Stimulated activated CD4-positive, alpha-beta T cell treated with anti-CD3 and anti-CD28 coated beads, Interleukin-1b, Interleukin-23, amount 100 ng/mL, for 4 hours (primary cell): ENCODE measurements around the gene TLX2.

Experiments used
- DNase-seq, 2 donors: peaks; one replicate each; pipeline ENCODE4 v3.0.0-alpha.2; 2020; ENCODE audit warnings: low read depth in 2 of 2

The TLX2 gene

DNA sequence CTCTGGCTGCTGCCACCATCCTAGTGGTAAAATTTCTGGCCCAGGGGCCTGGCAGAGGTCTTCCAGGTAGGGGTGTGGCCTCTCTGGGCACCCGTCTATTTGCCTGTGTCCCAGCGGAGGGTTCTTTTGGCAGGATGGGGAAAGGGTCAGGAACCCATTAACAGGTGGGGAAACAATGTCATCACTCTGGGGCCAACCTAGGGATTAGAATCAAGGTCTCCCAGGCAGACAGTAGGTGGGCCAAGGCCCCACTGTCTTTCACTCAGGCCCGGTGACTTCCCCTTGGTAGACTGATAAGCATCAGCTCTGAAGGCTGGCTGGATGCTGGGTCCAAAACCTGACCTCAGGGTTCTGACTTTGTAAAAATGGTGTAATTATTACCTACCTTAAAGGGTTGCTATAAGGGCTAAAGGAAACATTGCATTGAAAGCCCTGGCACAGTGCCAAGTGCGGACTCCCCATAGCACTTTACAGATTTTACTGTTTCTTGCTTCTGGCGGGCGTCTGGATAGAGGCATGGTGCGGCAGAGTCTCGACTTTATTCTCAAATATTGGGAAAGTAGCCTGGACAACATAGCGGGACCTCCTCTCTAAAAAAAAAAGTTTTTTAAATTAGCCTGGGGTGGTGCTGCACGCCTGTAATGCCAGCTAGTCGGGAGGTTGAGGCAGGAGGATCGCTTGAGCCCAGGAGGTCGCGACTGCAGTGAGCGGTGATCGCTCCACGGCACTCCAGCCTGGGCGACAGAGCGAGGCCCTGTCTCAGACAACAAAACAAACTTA lies 17.1 kb upstream of the TLX2 start:
- no peak for DNase-seq

DNA sequence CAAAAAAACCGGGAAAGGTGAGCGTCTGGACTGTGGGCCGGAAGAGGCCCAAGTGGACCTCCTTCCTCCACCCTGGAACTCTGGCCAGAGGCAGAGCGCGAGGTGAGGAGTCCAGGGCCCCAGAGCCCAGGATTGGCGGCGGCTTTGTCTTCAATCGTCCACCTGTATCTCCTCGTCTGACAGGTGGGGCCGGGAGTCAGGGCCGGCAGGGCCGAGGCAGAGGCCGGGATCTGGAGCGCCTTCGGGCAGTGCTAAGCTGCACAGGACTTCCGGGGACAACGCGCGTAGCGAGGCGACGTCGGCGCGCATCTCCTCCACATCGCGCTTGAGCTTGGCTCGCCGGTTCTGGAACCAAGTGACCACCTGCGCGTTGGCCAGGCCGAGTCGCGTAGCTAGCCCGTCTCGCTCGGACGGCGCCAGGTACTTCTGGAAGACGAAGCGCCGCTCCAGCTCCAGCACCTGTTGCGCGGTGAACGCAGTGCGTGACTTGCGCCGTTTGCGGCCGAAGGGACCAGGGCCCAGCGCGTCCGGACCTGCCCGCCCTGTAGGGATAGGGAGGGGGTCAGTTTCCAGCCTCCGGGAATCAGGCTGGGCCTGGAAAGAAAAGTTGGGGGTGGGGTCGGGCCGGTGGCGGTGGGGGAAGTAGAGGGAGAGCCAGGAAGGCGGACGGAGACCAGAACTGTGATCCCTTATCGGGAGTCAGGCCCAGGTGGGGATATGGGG lies 16.3 kb upstream of the TLX2 start:
- no peak for DNase-seq

DNA sequence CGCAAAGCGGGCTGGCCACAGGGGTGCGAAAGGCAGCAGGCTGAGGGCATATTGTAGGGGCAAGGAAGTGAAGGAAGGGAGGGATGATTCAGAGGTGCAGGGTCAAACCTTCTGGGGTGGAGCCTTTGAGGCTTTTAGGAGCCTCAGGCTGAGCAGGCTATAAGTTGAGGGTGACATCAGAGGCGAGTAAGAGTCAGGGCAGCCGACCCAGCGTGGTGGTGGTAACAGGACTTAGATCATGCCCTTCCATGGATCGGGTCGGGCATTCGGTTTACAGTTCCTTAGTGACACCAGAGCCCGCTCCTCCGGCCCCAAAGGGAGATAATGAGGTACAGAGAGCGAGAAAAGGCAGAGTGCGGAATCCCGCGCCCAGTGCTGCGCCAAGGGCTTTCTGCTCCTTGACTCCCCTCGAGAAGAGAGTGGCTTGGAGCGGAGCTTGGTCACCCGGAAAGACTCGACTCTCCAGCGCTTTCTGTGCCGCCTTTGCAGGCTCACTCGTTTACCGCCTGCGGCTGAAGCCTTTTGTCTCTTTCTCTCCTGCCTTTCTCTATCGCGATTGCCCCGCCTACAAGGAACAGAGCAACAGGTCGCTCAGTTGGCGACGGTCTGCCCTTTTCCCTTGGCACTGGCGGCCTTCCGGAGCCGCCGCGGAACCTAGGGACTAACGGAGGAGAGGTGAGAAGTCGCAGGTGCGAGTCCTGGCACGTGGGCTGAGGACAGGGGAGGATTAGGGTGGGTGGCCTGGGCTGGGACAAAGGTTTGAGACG lies 15.6 kb upstream of the TLX2 start:
- DNase-seq = no peak

DNA sequence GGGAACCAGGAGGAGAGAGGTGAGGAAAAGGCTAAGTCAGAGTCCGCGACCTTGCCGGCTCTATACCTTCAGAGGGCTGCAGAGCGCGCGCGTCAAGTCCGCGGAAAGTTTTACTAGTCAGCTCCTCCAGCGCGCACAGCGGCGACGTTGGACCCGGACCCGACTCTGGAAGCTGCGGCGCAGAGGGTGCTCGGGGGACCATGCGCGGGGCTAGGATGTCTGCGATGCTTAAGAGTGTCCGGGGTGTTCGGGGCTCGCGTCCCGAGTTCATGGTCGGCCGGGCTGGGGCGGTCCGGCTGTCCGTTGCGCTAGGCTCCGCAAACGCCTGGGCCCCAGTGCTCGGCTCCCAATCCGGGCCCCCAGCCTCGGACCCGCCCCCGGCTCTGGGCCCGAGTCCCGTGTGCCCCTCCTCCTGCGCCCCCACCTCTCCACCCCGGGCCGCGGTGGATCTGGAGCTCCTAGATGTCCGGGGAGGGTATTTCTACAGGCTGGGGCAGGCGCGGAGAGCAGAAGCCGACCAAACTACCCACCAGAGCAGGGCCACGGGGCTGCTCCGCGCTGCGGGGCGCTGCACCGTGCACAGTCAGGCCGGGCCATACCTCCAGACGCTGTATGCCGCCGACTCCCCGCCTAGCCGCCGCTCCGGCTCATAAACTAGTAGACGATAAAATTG lies 14.8 kb upstream of the TLX2 start, which contains the start of gene LBX2:
Gene LBX2, minus strand, starts transcription at position 337 of the 673 bp plus-strand sequence. Its CDS starts 66 bp downstream, at position 271.
- peak in 1 of 2 donors; percentile 36 for DNase-seq

DNA sequence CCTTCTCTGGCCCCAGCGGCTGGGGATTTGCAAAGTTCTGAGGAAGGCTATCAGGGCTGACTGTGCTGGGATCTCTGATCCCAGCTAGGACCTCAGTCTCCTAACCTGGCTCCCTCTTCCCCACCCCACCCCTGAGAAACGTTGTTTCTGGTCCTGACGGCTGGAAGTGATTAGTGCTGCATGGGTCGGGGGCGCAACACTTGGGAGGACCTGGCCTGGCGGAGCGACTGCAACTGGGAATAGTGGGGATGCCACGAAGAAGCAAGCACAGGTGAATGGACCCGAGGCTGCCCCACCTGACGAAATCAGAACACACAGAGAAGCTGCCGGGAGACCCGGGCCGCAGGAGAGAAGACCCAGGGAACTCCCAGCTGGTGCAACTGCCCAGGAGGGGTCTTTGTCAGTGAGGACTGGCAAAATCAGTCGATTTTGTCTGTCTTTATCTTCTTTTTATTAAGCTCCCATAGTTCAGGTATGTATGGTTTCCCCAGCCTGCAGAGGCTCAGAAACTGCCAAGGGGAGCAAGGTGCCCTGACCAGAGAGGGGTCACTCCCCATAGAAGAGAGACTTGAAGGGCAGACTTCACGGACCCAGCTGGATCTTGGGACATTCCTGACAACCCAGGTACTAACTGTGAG lies 14.2 kb upstream of the TLX2 start:
- no peak for DNase-seq

DNA sequence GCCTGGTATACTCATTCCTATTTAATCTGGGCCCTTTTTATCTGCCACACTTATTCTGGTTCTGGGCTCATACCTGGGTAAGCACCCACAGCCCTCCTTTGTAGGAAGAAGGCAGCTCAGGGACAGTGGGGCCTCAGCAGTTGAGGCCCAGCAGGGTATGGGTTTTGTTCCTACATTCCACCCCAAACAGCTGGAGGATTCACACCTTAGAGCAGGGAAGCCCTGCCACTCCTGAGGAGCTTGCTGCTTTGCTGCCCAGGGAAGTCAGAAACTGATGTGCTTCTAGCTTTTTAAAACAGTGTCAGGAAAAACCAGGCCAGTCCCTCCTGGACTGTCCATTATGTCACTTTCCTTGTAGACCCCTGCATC lies 13.7 kb upstream of the TLX2 start:
- no peak for DNase-seq

DNA sequence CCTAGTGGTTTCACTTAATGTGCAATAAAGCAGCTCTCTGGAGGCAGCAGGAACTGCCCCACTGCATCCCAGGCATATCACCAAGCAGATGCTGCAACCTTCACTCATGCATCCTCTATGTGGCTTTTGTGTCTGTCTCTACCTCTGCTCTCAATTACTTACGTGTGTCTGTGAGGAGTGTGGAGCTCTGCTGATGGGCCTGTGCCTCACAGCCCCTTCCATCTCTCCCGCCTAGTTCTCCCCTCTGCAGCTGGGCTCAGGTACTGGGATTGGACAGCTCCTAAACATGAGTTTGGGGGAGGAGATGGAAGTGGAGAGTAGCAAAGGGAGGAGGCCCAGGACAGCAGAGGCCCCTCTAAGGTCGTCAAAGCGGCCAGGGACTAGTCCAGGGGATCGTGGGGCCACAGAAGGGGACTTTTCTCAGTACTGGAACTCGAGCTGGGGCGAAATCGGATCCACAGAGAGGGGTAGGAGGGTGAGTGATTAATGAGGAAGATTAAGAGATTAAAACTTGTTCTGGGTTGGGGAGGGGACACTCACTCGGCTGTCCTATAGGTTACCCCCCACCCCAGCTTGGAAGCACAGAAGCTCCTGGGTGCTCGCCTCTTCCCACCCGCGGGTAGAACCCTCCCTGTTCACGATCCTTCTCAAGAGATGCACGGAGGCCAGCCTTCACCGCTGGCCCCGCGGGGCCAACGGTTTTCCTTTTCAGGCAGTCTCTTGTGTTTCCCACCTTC lies 12.7 kb upstream of the TLX2 start:
- DNase-seq = no peak

DNA sequence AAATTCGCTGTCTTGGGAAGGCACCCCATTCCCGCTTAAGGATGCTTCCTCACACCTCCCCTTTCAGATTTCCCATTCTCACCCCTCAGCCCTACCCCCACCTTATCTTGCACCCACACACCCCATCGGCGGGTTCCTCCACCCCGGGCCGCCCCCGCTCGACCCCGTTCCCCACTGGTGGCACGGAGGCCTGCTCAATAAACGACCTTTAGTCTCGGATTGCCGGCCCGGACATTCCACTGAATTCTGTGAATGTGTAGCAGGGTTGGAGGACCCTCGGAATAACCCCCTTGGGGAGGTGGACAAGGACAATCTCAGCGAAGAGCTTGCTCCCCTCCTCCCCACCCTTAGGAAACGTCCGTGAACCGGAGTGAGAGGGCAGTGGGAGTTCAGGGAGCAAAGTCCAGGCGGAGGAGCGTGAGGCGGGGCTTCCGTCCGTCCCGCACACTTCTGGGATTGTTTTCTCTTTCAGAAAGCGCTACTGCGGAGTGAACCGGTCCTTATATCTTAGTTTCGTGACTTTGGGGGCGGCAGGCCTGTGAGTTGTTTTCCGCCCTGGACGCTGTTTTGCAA lies 12.0 kb upstream of the TLX2 start:
- no peak for DNase-seq

DNA sequence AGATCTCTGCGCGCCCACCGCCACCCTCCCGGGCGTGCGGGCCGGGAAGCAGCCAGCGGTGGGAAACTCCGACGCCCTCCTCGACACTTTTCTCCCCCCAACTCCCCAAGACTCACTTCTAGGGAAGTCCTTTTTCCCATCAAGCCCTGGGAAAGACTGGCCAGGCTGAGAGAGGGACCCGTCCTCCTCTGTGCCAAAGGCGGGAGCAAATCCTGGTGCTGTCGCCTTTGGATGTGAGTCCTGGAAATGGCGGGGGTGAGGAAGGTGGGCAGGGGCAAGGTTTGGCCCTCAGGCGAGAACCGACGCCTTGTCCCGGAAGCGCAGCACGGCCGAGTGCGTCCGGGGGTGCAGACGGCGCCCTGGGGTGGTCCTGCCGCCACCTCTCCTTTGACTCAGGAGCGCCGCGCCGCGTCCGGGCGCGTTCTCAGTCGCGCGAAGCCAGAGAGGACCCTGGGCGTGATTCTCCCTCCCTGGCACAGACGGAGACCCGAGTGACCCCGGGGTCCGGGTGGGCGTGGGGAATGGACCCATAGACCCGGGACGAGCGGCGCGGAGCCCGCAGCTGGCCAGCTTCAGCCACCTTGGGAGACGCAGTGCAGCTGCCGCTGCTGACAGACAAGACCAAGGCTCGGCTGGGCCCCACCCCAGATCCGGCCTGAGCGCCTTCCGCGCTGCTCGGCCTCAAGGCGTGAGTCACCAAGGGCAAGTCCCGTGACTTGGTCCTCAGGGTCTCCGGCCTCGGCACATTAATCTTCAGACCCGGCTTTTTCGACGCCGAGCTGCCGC lies 11.3 kb upstream of the TLX2 start:
- no peak for DNase-seq

DNA sequence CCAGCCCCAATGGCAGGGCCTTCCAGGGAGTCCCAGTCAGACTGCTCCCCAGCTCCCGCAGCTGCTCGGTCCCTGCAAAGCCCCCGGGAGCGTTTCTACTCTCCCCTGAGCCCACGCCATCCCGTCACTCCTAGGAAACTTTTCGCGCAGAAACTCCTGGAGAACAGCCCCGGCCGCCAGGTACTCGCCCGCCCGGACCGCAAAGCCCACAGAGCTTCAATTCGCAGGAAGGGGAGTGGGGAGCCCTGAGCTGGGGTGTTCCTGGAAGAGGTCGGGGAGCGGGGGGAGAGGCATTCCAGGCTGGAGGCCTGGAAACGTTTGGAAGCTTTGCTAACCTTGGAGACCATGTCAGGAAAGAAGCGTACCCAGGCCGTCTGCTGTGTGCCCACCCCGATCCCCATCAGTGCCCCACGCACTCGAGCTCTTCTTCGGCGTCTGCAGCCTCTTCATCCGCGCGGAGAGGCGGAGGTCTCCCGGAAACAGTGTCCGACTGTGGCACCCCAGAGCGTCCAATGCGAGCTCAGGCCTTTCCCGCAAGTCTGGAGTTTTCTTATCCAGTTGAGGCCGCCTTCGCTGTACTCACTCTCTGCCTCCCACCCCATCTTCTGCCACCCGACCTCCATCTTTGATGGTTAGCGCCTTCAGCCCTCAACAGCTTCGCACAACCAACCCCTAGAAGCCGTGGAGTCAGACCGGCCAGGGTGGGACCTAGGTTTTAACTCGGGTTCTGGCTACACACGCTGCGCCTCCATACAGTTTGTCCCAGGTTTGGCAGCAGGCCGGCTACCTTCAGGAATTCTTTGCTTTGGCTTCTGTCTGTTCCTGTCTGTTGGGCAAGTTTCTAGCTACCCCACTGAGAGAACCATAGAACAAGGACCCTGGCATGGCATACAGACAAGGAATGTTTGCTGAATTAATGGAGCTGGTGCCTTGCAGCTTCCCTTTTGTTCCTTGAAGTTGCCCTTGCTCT lies 10.5 kb upstream of the TLX2 start:
- no peak for DNase-seq

DNA sequence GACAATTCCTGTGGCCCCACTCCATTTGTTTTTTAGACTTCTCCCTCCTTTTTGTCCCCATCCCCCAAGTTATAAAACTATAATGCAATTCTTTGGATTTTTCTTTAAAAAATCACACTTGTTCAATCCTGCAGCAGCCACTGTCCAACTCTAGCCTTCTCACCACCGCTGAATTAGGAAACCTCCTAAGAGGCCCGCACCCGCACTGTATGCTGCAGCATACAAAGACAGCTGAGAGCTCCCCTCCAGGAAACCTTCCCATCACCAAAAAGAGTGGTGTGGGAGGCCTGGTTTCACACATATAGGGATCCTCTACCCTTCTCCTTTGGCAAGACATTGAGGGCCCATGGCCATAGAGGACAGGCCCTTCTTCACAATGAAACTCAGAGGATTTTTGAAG lies 9.7 kb upstream of the TLX2 start:
- no peak for DNase-seq

DNA sequence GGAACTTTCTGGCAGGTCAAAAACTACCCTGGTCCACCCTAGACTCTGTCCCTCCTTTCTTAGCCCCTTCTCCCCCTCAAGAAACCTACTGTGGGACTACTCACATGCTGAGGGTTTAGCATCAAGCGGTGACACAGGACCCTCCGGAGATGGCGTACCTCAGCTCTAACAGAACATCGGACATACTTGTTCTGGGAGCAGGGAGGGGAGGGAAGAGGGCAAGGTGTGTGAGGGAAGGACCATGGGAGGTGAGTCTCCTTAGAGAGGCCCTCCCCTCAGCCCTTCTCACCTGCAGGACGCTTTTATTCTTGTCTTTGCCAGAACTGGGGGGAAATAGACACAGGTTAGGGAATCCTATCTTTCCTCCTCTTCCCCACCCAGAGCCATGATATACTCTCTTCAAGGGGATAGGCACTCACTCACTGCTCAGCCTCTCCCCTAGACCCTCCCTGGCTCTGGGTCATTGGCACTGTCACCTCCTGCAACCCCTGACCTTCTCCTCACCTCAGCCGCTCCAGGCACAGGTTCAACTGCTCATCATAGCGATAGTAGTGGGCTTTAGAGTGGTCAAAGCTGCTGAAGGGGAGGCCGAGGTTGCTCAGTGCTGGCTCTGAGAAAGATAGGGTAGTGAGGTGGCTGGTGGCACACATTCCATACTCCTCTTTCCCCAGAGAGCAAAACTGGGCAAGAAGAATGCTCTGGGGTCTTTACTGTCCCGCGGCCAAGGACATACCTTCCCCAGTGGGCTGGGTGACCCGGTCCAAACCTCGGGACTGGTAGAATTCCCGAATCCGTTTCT lies 8.6 kb upstream of the TLX2 start:
- DNase-seq = no peak

DNA sequence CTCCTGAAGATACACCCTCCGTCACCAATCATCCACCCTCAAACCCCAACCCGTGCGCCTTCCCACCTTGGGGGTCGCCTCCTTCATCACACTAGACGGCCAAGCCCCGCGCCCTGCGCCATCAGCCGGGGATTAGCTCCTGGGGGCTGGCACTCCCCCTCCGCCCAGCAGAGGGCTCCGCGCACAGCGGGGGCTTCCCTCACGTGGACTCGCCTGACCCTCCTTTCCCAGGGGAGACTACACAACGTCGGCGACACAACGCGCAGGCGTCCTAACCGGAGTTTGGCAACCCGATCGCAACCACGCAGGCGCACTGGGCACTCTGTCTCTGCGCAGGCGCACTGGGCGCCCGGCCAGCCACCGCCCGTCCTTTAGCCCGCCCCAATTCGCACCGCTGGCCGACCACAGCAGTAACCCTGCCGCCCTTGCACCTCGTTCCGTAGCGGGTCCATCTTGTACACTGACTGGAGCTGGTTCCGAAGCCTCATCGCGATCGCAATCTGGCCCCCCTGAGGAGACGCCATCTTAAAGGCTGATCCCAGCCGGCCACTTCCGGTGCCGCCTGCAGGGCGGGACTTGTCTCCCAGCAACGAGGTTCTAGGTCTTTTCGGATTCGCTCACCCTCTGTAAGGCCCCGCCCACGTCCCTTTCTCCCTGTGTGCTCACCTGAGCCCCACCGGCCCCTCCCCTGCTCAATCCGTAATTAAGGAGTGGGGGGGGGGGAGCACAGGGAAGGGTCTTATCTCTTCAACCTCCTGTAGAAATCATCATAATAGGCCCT lies 6.9 kb upstream of the TLX2 start, which contains the start of gene PCGF1:
Gene PCGF1, minus strand, starts transcription at position 551 of the 781 bp plus-strand sequence. Its CDS starts 27 bp downstream, at position 524.
- peak; percentile 98 to 99 for DNase-seq

DNA sequence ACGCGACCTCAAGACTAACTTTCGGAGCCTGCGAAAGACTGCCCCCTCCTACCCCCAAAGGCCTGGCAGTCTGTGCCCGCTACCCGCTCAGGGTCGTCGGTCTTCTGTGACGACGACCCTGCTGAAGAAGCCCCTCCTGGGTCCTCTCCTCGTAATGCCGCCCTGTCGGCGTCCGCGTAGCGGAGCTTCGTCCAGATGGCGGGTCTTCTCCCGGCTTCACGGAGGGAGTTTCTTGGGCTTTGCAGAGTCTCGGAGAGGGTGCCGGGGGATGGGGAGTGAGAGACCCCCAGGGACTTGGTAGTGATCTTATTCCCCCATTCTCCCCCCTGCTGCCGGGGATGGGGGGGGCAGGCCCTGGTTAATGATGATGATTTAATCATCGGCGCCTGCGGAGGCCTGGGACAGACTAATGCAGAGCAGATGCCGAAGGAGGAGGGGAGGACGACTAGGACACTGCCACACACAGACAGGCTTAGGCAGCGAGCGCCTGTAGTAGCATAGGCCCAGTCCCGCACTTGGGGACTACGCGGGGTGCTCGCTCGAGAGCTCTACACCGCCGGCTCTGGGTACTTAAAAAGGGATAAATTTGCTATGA lies 6.2 kb upstream of the TLX2 start:
- DNase-seq = no peak

DNA sequence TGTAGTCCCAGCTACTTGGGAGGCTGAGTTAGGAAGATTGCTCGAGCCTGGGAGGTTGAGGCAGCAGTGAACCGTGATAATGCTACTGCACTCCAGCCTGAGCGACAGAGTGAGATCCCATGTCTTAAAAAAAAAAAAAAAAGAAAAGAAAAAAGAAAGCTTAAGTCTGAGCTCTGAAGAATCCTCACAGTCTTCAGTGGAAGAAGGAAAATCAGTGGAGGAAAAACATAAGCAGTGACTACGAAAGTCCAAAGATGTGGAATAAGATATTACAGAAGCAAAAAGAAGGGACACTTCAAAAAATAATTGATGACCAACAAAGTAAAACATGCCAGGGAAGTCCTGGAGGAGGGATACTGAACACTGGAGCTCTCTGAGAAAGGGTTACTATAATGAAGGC lies 4.0 kb upstream of the TLX2 start:
- DNase-seq = no peak
